CD4-positive, alpha-beta T cell treated with Interleukin-6 for 4 hours (primary cell): Measurements from ENCODE around the gene NXF2.
"Not testable (repeated sequence)": the region's sequence is repeated elsewhere in the genome, so short reads cannot be mapped to it uniquely, and the experiment has no call there.

Source experiments
- DNase-seq: peaks from one replicate; pipeline ENCODE4 v3.0.0-alpha.2; 2020; ENCODE audit warnings: mixed read lengths

NXF2 gene

DNA sequence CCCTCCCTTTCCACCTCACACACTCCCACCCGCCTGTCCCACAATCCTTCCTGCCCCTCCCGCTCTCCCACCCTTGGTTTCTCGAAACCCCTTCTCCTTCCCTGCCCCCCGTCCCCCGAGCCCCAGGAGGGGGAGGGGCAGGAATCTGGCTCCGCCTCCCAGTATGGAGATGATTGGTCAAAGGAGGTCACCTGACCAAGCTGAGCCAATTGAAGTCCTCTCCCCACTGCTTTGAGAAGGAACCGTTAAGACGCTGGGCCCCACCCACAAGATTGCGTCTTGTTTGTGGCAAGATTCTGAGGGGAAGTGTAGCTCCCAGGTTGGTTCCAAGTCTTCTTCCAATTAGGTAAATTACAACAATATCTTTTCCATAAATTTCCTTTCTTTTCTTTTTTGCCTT is at the start of gene NXF2:
Gene NXF2 (plus strand): TSS at position 275 of the 400 bp plus-strand sequence. CDS start 59,912 bp downstream, outside the sequence.
- not testable (repeated sequence) for DNase-seq

DNA sequence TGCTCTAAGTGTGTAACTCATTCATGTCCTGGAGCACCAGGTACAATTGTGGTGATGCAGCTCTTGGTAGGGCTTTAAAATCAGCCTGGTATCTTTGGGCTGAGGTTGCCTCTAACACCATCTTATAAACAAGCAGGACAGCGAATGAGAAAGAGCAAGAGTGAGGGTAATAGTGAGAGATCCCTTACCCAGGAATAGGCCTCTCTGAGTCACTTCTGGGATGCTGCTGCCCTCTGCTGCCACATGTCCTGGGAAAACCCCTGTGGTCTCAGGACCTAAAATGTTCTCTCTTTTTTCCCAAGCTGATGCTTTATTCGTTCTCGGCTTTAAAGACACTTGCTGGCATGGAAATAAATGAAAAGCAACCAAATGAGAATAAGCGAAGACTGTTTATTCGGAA is 39.0 kb upstream of the NXF2 start:
- DNase-seq = not testable (repeated sequence)

- DNase-seq = not testable (repeated sequence)
Observed at GRCh38 chrX:102214986-102215385, 32.0 kb upstream of the NXF2 start, which contains the start of gene TCP11X1. Gene TCP11X1, plus strand, starts transcription at chrX:102215301.

- DNase-seq = not testable (repeated sequence)
Observed at GRCh38 chrX:102216497-102216896, 30.5 kb upstream of the NXF2 start.

DNA sequence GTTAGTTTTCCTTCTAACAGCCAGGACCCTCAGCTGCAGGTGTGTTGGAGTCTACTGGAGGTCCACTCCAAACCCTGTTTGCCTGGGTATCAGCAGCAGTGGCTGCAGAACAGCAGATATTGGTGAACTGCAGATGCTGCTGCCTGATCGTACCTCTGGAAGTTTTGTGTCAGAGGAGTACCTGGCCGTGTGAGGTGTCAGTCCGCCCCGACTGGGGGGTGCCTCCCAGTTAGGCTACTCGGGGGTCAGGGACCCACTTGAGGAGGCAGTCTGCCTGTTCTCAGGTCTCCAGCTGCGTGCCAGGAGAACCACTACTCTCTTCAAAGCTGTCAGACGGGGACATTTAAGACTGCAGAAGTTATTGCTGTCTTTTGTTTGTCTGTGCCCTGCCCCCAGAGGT is 11.3 kb upstream of the NXF2 start:
- not testable (repeated sequence) for DNase-seq

DNA sequence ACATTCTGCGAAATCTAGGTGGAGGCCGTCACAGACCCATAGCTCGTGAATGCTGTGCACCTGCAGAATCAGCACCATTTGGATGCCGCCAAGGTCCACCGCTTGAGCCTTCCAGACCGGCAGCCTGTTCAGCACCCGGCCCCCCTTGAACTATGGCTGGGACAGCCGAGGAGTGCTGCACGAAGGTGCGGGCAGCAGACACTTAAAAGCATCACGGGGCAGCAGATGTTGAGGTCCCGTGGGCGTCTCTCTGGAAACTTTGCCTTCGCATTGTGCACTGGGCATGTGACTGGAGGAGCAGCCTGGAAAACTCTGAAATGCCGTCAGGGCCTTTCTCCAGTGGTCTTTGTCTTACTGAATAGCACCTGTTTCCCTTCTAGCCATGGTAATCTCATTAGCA is 6.7 kb upstream of the NXF2 start:
- not testable (repeated sequence) for DNase-seq

DNA sequence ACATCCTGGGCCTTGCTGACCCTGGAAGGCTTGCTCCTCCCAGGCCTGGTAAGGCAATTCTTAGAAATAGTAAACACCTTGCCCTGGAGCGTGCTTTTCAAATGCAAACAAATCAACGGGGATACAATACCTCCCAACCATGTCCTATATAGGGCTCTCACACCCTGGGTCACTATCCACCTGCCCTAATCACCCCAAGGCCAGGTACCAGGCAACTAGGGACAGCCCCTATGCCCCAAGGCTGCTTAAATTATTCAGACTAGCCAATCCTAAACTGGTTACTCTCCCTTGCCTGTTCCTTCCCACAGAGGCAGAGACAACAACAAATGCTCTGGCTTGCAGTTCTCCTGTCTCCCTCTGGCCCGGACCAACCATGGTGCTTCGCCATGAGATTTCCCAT is 25.3 kb downstream of the NXF2 start:
- DNase-seq = not testable (repeated sequence)

- no peak for DNase-seq
Observed at GRCh38 chrX:102338162-102338561, 91.2 kb downstream of the NXF2 start.

DNA sequence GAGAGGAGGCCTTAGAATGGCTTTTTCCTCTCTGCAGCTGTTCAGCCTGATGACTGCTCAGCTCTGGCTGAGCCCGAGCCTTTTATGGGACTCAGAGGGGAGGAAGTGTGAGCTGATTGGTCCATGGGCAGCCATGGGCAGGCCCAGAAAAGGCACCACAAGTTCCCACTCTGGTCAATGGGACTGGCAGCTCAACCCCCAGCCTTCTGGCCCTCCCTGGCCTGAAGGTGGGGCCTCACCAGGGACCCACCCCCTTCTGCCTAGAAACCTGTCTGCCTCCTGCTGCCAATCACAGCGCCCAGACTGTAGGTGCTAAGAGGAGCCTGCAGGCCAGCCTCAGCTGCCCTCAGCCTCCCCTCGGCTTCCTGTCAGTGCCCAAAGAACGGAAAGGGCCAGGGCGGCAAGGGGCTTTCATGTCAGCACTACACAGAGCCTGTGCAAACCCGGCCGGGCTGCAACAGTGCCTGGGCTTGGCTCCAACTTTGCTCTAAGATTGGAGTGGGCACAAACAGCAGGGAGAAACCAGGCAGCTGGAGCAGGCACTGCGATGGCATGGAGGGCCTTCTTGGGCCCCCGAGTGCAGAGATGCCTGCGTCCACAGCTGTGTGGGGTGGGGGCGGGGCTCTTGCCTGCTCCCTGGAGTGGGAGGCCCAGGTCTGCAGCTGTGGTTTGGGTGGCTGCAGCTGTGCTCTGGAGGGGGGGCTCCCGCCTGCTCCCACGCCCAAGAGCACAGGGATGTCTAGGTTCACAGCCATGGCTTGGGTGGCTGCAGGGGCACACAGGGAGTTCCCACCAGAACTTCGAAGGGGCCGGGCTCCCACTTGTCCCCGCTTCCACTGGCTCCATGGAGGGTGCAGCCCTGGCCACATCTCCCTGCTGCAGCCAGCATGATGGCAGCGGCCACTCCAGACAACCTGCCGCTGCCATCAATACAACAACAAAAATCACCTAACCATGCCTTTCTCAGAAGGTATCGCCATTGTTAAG is 92.6 kb downstream of the NXF2 start:
- peak; percentile 5 for DNase-seq

DNA sequence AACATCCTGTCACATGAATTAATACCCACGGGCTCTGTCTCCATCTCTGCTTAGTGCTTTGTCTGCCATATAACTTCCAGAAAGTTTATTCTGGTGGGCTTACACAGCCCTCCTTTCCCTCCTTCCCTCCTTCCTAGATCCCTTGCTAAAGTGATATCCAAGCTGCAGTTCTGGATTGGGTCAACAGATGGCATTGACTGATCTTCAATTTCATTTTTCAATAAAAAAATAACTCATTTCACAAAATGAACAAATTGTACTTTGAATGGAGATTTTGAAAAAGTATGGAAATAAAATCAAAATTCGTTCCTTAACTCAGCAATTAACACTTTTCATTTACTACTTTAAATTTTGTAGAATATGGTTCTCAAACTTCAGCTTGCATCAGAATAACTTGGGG is 94.9 kb downstream of the NXF2 start:
- DNase-seq = no peak

DNA sequence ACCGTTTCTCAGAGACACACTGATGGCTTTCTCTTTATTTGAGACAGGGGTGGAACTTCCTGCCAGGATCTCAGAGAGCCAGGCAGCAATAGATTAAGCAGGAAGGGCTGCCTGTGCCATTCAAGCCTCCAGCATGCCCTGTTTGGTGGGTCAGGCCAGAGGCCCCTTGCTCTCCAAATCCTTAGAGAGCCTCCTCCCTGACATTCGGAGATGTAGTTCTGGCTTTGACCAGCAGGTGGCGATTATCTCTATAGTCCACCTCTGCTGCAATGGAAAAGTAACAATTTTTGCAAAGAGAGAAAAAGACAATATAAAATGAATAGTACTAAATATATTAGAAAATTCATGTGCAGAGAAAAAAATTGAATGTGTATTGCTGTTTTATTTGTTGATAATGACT is 98.9 kb downstream of the NXF2 start:
- DNase-seq = peak; percentile 74
